ENCODE measurements around the gene ACAD8. TPM values are rescaled to one million over a fixed set of nuclear protein-coding genes. Genes with fewer than 3 reads are reported as not detected.
A peak's percentile ranks its signal among the peaks of the same experiment; 100 is the strongest.

Gene ACAD8
- total and polyA plus RNA-seq, 10 of the 15 experiments (the other 5 are each of a cell fraction or from before 2014, with no cell fraction given), result 9.9 to 34.8 (median 22.2) TPM

- Histone ChIP-seq H3K9ac (ENCODE audit: control insufficient read depth, insufficient read depth, low read length) (no peak overlapping the region), H3K4me2 (ENCODE audit: control insufficient read depth, insufficient read depth) (peak overlapping the region; percentile 81), H3K4me1 (ENCODE audit: control insufficient read depth, insufficient read depth, low read length) (peaks cover 6% of the 10 kb centered on the region), H2AFZ (ENCODE audit: control insufficient read depth, low read depth, low read length) (no peak overlapping the region), H3K27me3 (replicated peaks in 1 of 2; ENCODE audit: control insufficient read depth in 2 of 2, insufficient read depth in 2 of 2, low read length in 1 of 2) (peaks cover 10 to 25% of the 10 kb centered on the region in 2 experiments), H3K4me3 (peak overlapping the region; percentile 33; the same call in 1 of the 2 replicates), H3K36me3 (ENCODE audit: control insufficient read depth in 2 of 2, insufficient read depth in 2 of 2, low read length in 1 of 2) (no peaks in the 10 kb centered on the region), H4K20me1 (ENCODE audit: control insufficient read depth, insufficient read depth) (no peaks in the 10 kb centered on the region), H3K79me2 (ENCODE audit: control insufficient read depth, insufficient read depth, low read length) (no peaks in the 10 kb centered on the region), H3K27ac (ENCODE audit: control insufficient read depth, insufficient read depth) (no peak overlapping the region), H3K9me3 (replicated peaks; ENCODE audit: control insufficient read depth, insufficient read depth, low read length) (no peaks in the 10 kb centered on the region; the same call in 2 of the 3 replicates)
- POLR2A ChIA-PET, result no interaction called here
- ATAC-seq (peak; percentile 32; the same call in 2 of the 3 replicates), DNase-seq (ENCODE audit: low read depth, low spot score) (no peak), FAIRE-seq (no peak)
- BruUV-seq (replicated peaks), result no TSS peak
- intact Hi-C loops (cut with micrococcal nuclease; ENCODE audit: unreplicated experiment), result no loop called here
- RAD21 ChIA-PET (ENCODE audit: unreplicated experiment), result no interaction called here
- CTCF ChIA-PET, result no interaction called here
- no peak for TF ChIP-seq IKZF2 (IDR thresholded peaks at IDR 0.05)
- TF ChIP-seq NFYA (IDR thresholded peaks at IDR 0.05; ENCODE audit: borderline replicate concordance, low read depth, low read length), result no peak
- no peak for TF ChIP-seq NFXL1 (IDR thresholded peaks at IDR 0.05; ENCODE audit: borderline replicate concordance)
- TF ChIP-seq BCL11A (IDR thresholded peaks at IDR 0.05; ENCODE audit: low read depth, low read length), result no peak
- TF ChIP-seq YY1 (IDR thresholded peaks at IDR 0.05; ENCODE audit: low read depth, low read length), result no peak
- no peak for TF ChIP-seq ZBTB11 (CRISPR knock-in tag; IDR thresholded peaks at IDR 0.05)
- TF ChIP-seq SUZ12 (IDR thresholded peaks at IDR 0.05; ENCODE audit: unreplicated experiment), result peak; percentile 40
- no peak for TF ChIP-seq FOXK2 (IDR thresholded peaks at IDR 0.05)
- WGBS (ENCODE audit: insufficient coverage, insufficient replicate concordance, low lambda C conversion rate, missing lambda C conversion rate), result 21% methylated on average over 65 of the region's 88 CpGs
- in situ Hi-C loops (cut with MboI), result no loop called here
- SMC1A ChIA-PET (ENCODE audit: uncharacterized antibody, unreplicated experiment), result interaction anchor here (0.6 kb wide), 1 partner anchor 1839 kb away, joined by 3 read pairs; no protein-coding TSS in a partner anchor
These were observed 23.2 kb downstream of the ACAD8 start for GRCh38 chr11:134276396-134277182.

Measured in GM12878 (cell line).